ENCODE measurements around the gene GLRA1. TPM values are rescaled to one million over a fixed set of nuclear protein-coding genes. Genes with fewer than 3 reads are reported as not detected.

The GLRA1 gene
- total and polyA plus RNA-seq, 2 experiments from 2014 or later = not detected

GRCh38 chr5:151953833-151954232 lies 29.2 kb upstream of the GLRA1 start:
- Histone ChIP-seq H3K9me2 (ENCODE audit: insufficient read depth) (no peaks in the 10 kb centered on the region), H3K79me2 (ENCODE audit: insufficient read depth) (no peaks in the 10 kb centered on the region), H2AFZ (no peak overlapping the region), H3K4me3 (no peak overlapping the region), H3K27ac (no peak overlapping the region), H3K9me3 (ENCODE audit: low read depth) (no peaks in the 10 kb centered on the region), H3K4me2 (ENCODE audit: unreplicated experiment) (no peak overlapping the region), H3K27me3 (replicated peaks; ENCODE audit: insufficient read depth) (no peaks in the 10 kb centered on the region), H3K36me3 (ENCODE audit: low read depth) (no peaks in the 10 kb centered on the region), H4K20me1 (ENCODE audit: insufficient read depth) (no peaks in the 10 kb centered on the region), H3K4me1 (ENCODE audit: insufficient read depth) (no peaks in the 10 kb centered on the region), H3K9ac (no peak overlapping the region), H3F3A (ENCODE audit: insufficient read depth) (no peaks in the 10 kb centered on the region)
- in situ Hi-C loops (cut with MboI) = no loop called here
- WGBS, 2 experiments (ENCODE audit: low coverage in 1 of 2, low lambda C conversion rate in 2 of 2, missing lambda C conversion rate in 2 of 2) = 6 to 8% methylated on average over 1 of the region's 1 CpG
- TF ChIP-seq EZH2phosphoT487 (IDR thresholded peaks at IDR 0.05; ENCODE audit: insufficient read depth, low read depth) (no peak), EZH2 (IDR thresholded peaks at IDR 0.05; ENCODE audit: insufficient read depth, poor library complexity, severe bottlenecking) (no peak)
- no peak for DNase-seq

GRCh38 chr5:151952238-151952637 lies 27.6 kb upstream of the GLRA1 start:
- Histone ChIP-seq H3K4me1 (ENCODE audit: insufficient read depth) (no peaks in the 10 kb centered on the region), H4K20me1 (ENCODE audit: insufficient read depth) (no peaks in the 10 kb centered on the region), H3F3A (ENCODE audit: insufficient read depth) (no peaks in the 10 kb centered on the region), H3K79me2 (ENCODE audit: insufficient read depth) (no peaks in the 10 kb centered on the region), H3K27ac (no peak overlapping the region), H3K9me3 (ENCODE audit: low read depth) (no peaks in the 10 kb centered on the region), H3K9ac (no peak overlapping the region), H3K4me2 (ENCODE audit: unreplicated experiment) (no peak overlapping the region), H3K4me3 (no peak overlapping the region), H3K9me2 (ENCODE audit: insufficient read depth) (no peaks in the 10 kb centered on the region), H2AFZ (no peak overlapping the region), H3K36me3 (ENCODE audit: low read depth) (no peaks in the 10 kb centered on the region), H3K27me3 (replicated peaks; ENCODE audit: insufficient read depth) (no peaks in the 10 kb centered on the region; the same call in 1 of the 2 replicates)
- WGBS, 2 experiments (ENCODE audit: low coverage in 1 of 2, low lambda C conversion rate in 2 of 2, missing lambda C conversion rate in 2 of 2) = 0 to 3% methylated on average over 2 of the region's 2 CpGs
- no peak for DNase-seq
- TF ChIP-seq EZH2phosphoT487 (IDR thresholded peaks at IDR 0.05; ENCODE audit: insufficient read depth, low read depth) = no peak
- TF ChIP-seq EZH2 (IDR thresholded peaks at IDR 0.05; ENCODE audit: insufficient read depth, poor library complexity, severe bottlenecking) = no peak
- in situ Hi-C loops (cut with MboI) = no loop called here

DNA sequence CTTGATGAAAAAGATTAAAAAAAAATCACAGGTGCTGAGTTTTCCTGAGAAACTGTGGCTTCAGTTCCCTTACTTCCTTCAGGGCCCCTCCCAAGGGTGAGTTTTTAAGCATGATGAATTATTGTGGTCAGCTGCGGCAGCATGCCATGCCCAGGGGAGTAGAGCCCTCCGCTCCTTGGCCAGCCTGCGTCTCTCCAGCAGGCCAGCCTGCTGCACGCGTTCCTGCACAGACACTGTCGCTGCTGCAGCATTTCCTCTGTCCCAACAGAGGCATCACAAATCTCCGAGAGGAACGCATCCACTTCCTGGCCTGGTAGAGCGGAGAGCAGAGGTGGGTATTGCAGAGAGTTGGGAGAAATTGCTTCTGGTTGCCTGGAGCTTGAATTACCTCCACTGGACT lies 26.1 kb upstream of the GLRA1 start:
- WGBS, 2 experiments (ENCODE audit: low coverage in 1 of 2, low lambda C conversion rate in 2 of 2, missing lambda C conversion rate in 2 of 2) = 19 to 25% methylated on average over 9 of the region's 9 CpGs
- Histone ChIP-seq H3K4me1 (ENCODE audit: insufficient read depth) (no peaks in the 10 kb centered on the region), H3K9ac (no peak overlapping the region), H3K36me3 (ENCODE audit: low read depth) (no peaks in the 10 kb centered on the region), H2AFZ (no peak overlapping the region), H3F3A (ENCODE audit: insufficient read depth) (no peaks in the 10 kb centered on the region), H3K4me2 (ENCODE audit: unreplicated experiment) (no peak overlapping the region), H3K9me2 (ENCODE audit: insufficient read depth) (no peaks in the 10 kb centered on the region), H3K27me3 (replicated peaks; ENCODE audit: insufficient read depth) (no peaks in the 10 kb centered on the region; the same call in 1 of the 2 replicates), H3K4me3 (no peak overlapping the region), H4K20me1 (ENCODE audit: insufficient read depth) (no peaks in the 10 kb centered on the region), H3K79me2 (ENCODE audit: insufficient read depth) (no peaks in the 10 kb centered on the region), H3K27ac (no peak overlapping the region), H3K9me3 (ENCODE audit: low read depth) (no peaks in the 10 kb centered on the region)
- no peak for DNase-seq
- TF ChIP-seq EZH2 (IDR thresholded peaks at IDR 0.05; ENCODE audit: insufficient read depth, poor library complexity, severe bottlenecking) (no peak), EZH2phosphoT487 (IDR thresholded peaks at IDR 0.05; ENCODE audit: insufficient read depth, low read depth) (no peak)
- in situ Hi-C loops (cut with MboI) = no loop called here

- 21 to 22% methylated on average over 5 of the region's 5 CpGs for WGBS, 2 experiments (ENCODE audit: low coverage in 1 of 2, low lambda C conversion rate in 2 of 2, missing lambda C conversion rate in 2 of 2)
- no peaks in the 10 kb centered on the region for H3K79me2 ChIP-seq (ENCODE audit: insufficient read depth)
- no peaks in the 10 kb centered on the region for H3F3A ChIP-seq (ENCODE audit: insufficient read depth)
- in situ Hi-C loops (cut with MboI) = no loop called here
- no peaks in the 10 kb centered on the region for H3K4me1 ChIP-seq (ENCODE audit: insufficient read depth)
- H2AFZ ChIP-seq = no peak overlapping the region
- no peak for DNase-seq
- H3K4me3 ChIP-seq = no peak overlapping the region
- no peaks in the 10 kb centered on the region for H3K9me3 ChIP-seq (ENCODE audit: low read depth)
- H3K9me2 ChIP-seq (ENCODE audit: insufficient read depth) = no peaks in the 10 kb centered on the region
- H3K4me2 ChIP-seq (ENCODE audit: unreplicated experiment) = no peak overlapping the region
- H3K9ac ChIP-seq = no peak overlapping the region
- no peaks in the 10 kb centered on the region for H4K20me1 ChIP-seq (ENCODE audit: insufficient read depth)
- no peak for TF ChIP-seq EZH2phosphoT487 (IDR thresholded peaks at IDR 0.05; ENCODE audit: insufficient read depth, low read depth)
- TF ChIP-seq EZH2 (IDR thresholded peaks at IDR 0.05; ENCODE audit: insufficient read depth, poor library complexity, severe bottlenecking) = no peak
- no peaks in the 10 kb centered on the region; the same call in 1 of the 2 replicates for H3K27me3 ChIP-seq (replicated peaks; ENCODE audit: insufficient read depth)
- no peaks in the 10 kb centered on the region for H3K36me3 ChIP-seq (ENCODE audit: low read depth)
- no peak overlapping the region for H3K27ac ChIP-seq
Measured at GRCh38 chr5:151949701-151950308, 25.2 kb upstream of the GLRA1 start.

Measured in GM23248 (cell line).